SK-N-SH treated with all-trans-retinoic acid at 6 μM for 48 hours (cell line): Measurements from ENCODE around the gene ATP8A1.

ENCODE experiments used
- ATAC-seq: fragments of 200-7000 bp; cut with Tn5 transposase; 3 replicates; pipeline ENCODE4 v1.9.1; 2020; ENCODE audit warnings: mild to moderate bottlenecking, moderate library complexity
- ARNTL ChIP-seq: fragments of 450-650 bp; formaldehyde crosslinking; IDR thresholded peaks from 2 replicates; pipeline ENCODE4 v1.5.0; 2020; ENCODE audit warnings: low read depth, mild to moderate bottlenecking, moderate library complexity, borderline replicate concordance
- BACH2 ChIP-seq: fragments of 250-450 bp; sonication (Bioruptor Pico); IDR thresholded peaks from 2 replicates; pipeline ENCODE4 v1.9.0; 2021; ENCODE audit warnings: mild to moderate bottlenecking, borderline replicate concordance
- CREB5 ChIP-seq: fragments of 250-450 bp; sonication (Bioruptor Pico); IDR thresholded peaks from 2 replicates; pipeline ENCODE4 v1.5.1; 2020; ENCODE audit warnings: low read depth, mild to moderate bottlenecking, moderate library complexity
- CSDC2 ChIP-seq: fragments of 250-450 bp; sonication (Bioruptor Pico); IDR thresholded peaks from 2 replicates; pipeline ENCODE4 v1.5.0; 2020; ENCODE audit warnings: mild to moderate bottlenecking, moderate library complexity
- CSRNP3 ChIP-seq: fragments of 250-450 bp; sonication (Bioruptor Pico); IDR thresholded peaks from 2 replicates; pipeline ENCODE4 v1.5.1; 2021; ENCODE audit warnings: mild to moderate bottlenecking, moderate library complexity
- ESRRG ChIP-seq: fragments of 250-450 bp; sonication (Bioruptor Pico); IDR thresholded peaks from 2 replicates; pipeline ENCODE4 v1.6.1; 2021; ENCODE audit warnings: mild to moderate bottlenecking
- GLIS3 ChIP-seq: fragments of 250-450 bp; sonication (Bioruptor Pico); IDR thresholded peaks from 2 replicates; pipeline ENCODE4 v1.5.0; 2020; ENCODE audit warnings: mild to moderate bottlenecking, moderate library complexity
- ISL1 ChIP-seq: fragments of 250-450 bp; sonication (Bioruptor Pico); IDR thresholded peaks from 2 replicates; pipeline ENCODE4 v2.1.2; 2022; ENCODE audit warnings: mild to moderate bottlenecking, moderate library complexity
- OSR1 ChIP-seq: fragments of 250-450 bp; sonication (Bioruptor Pico); IDR thresholded peaks from 2 replicates; pipeline ENCODE4 v1.8.0; 2022; ENCODE audit warnings: moderate library complexity, mild to moderate bottlenecking, inconsistent platforms
- PATZ1 ChIP-seq: fragments of 250-450 bp; sonication (Bioruptor Pico); IDR thresholded peaks from 2 replicates; pipeline ENCODE4 v1.8.0; 2020; ENCODE audit warnings: mild to moderate bottlenecking, moderate library complexity, borderline replicate concordance
- POU6F1 ChIP-seq: fragments of 250-450 bp; sonication (Bioruptor Pico); IDR thresholded peaks from 2 replicates; pipeline ENCODE4 v1.8.0; 2021; ENCODE audit warnings: low read depth, mild to moderate bottlenecking, moderate library complexity, borderline replicate concordance
- PPARA ChIP-seq: fragments of 250-450 bp; sonication (Bioruptor Pico); IDR thresholded peaks from 2 replicates; pipeline ENCODE4 v1.5.0; 2020; ENCODE audit warnings: mild to moderate bottlenecking, borderline replicate concordance
- SNAI2 ChIP-seq: fragments of 250-450 bp; sonication (Bioruptor Pico); IDR thresholded peaks from 2 replicates; pipeline ENCODE4 v1.5.0; 2020; ENCODE audit warnings: mild to moderate bottlenecking, moderate library complexity
- TCF4 ChIP-seq: fragments of 250-450 bp; sonication (Bioruptor Pico); IDR thresholded peaks from 2 replicates; pipeline ENCODE4 v1.8.0; 2021; ENCODE audit warnings: mild to moderate bottlenecking, moderate library complexity, borderline replicate concordance
- TOX ChIP-seq: fragments of 250-450 bp; sonication (Bioruptor Pico); IDR thresholded peaks from 2 replicates; pipeline ENCODE4 v1.8.0; 2021; ENCODE audit warnings: mild to moderate bottlenecking, moderate library complexity, borderline replicate concordance
- TSHZ2 ChIP-seq: fragments of 250-450 bp; sonication (Bioruptor Pico); IDR thresholded peaks from 2 replicates; pipeline ENCODE4 v1.5.0; 2020; ENCODE audit warnings: mild to moderate bottlenecking, moderate library complexity
- ZC3H10 ChIP-seq: fragments of 250-450 bp; sonication (Bioruptor Pico); IDR thresholded peaks from 2 replicates; pipeline ENCODE4 v1.5.1; 2021; ENCODE audit warnings: mild to moderate bottlenecking, moderate library complexity
- ZFP3 ChIP-seq: fragments of 250-450 bp; sonication (Bioruptor Pico); IDR thresholded peaks from 2 replicates; pipeline ENCODE4 v1.5.0; 2020; ENCODE audit warnings: mild to moderate bottlenecking, moderate library complexity
- ZFP30 ChIP-seq: fragments of 450-650 bp; formaldehyde crosslinking; IDR thresholded peaks from 2 replicates; pipeline ENCODE4 v1.5.0; 2022; ENCODE audit warnings: mild to moderate bottlenecking, moderate library complexity
- ZNF565 ChIP-seq: fragments of 450-650 bp; formaldehyde crosslinking; conservative IDR thresholded peaks from 2 replicates; pipeline ENCODE4 v1.5.0; 2020; ENCODE audit warnings: low read depth, mild to moderate bottlenecking, moderate library complexity
- ZNF8 ChIP-seq: fragments of 450-650 bp; formaldehyde crosslinking; IDR thresholded peaks from 2 replicates; pipeline ENCODE4 v1.5.0; 2020; ENCODE audit warnings: mild to moderate bottlenecking, moderate library complexity

ATP8A1 gene

GRCh38 chr4:42627885-42628646, 28.8 kb downstream of the ATP8A1 start:
- ATAC-seq, result no peak
- TF ChIP-seq ZFP3 (no peak), OSR1 (no peak), ZC3H10 (CRISPR knock-in tag) (no peak)

GRCh38 chr4:42626629-42627146, 30.2 kb downstream of the ATP8A1 start:
- ATAC-seq, result no peak
- TF ChIP-seq TSHZ2 (CRISPR knock-in tag) (no peak), ZNF8 (CRISPR knock-in tag) (no peak)

- TF ChIP-seq ARNTL (CRISPR knock-in tag) (no peak), TOX (no peak), ZNF565 (CRISPR knock-in tag) (no peak), ZC3H10 (CRISPR knock-in tag) (no peak), SNAI2 (CRISPR knock-in tag) (no peak), PPARA (CRISPR knock-in tag) (no peak), BACH2 (no peak), CREB5 (CRISPR knock-in tag) (no peak), CSDC2 (no peak), CSRNP3 (CRISPR knock-in tag) (no peak), ISL1 (CRISPR knock-in tag) (no peak), PATZ1 (CRISPR knock-in tag) (no peak), POU6F1 (CRISPR knock-in tag) (no peak), ZFP30 (CRISPR knock-in tag) (no peak), TSHZ2 (CRISPR knock-in tag) (no peak), ESRRG (CRISPR knock-in tag) (no peak), GLIS3 (CRISPR knock-in tag) (no peak), ZFP3 (no peak), TCF4 (CRISPR knock-in tag) (no peak)
- no peak for ATAC-seq
Measured at GRCh38 chr4:42625329-42625728, 31.6 kb downstream of the ATP8A1 start.
